HUDEP-2 (cell line): Measurements from ENCODE around the gene C2CD4A.

Source experiments
- DNase-seq, 76 experiments: peaks; one replicate each; lab custom pipeline; 2025; ENCODE audit not compliant: unreplicated experiment in 76 of 76; lab: John Stamatoyannopoulos, UW

Gene C2CD4A

GRCh38 chr15:62094388-62094787, 27.6 kb downstream of the C2CD4A start:
- peak in 73 of 76 experiments; percentile 15 to 90 (median 70) for DNase-seq

DNA sequence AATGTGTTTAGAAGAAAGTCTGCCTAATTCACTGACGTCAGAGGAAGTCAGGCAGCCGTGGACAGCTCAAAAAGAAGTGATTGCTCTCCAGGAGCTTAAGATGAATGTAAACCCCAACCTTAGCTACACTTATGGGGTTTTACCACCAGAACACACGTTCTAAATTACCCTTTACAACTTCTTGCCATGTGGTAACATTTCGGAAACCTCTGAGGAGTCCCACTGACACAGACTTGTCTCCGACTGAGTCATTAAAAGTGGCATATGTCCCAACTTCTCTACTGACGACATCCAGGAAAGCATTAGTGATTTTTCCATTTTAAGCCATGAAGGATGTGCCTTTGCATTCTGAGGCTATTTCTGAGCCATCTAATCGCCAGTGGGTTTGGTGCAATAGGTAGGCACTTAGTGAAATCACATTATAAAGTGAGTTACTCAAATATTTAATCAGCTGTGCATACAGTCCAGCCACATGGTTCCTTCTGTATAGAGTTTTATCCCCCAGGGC, 32.4 kb downstream of the C2CD4A start:
- no peak for DNase-seq

- no peak for DNase-seq
Measured at GRCh38 chr15:62103431-62103830, 36.7 kb downstream of the C2CD4A start.

DNA sequence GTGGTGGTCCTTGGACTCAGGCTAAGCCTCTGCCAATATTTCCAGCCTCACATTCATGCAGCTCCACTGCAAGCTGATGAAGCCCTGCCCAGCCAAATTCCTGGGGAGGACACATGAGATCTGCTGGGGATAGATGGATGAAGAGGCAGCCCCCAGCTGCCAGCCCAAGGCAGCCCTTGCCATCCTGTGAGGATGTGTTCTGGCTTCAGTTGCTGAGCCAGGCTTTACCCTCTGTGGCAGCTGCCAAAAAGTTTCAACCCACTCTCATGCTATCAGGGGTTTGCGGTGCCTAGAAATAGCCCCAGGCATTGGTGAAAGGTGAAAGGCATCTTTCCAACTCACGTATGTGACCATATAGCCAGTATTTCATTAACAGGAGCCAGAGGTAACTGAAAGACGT, 37.6 kb downstream of the C2CD4A start:
- DNase-seq, result no peak

DNA sequence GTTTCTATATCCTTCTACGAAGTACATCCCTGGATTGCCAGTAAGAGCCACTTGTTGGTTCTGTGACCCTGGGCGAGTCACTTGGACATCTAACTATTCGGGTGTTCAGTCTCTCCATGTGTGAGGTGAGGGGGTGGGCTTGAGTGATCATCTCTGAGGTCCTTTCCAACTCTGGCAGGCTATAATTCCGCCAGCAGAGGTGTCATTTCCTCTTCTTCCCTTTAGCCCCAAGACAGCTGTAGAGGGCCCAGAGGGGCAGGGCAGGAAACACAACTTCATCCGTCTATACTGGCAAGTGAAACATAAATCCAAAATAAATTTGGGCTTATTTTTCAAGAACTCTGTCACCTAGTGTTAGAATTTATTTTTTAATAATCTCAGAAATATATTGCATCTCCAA, 38.1 kb downstream of the C2CD4A start:
- DNase-seq, result no peak

DNA sequence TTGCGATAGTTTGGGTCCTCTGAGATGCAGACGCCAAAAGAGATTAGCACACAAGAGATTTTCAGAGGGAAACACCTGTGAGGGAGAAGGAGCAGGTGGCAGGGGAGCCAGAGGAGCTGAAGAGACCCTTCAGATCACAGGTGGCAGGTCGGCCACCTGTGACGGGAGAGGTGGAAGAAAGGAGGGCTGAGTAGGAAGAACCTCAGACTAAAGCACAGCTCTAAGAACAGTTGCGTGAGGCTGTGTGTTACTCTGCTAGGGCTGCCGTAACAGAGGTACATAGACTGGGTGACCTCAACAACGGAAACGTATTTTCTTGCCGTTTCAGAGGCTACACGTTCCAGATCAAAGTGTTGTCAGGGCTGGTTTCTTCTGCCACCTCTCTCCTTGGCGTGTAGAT, 38.5 kb downstream of the C2CD4A start:
- DNase-seq, result no peak

- DNase-seq, result no peak
Measured at GRCh38 chr15:62106096-62106495, 39.3 kb downstream of the C2CD4A start.

DNA sequence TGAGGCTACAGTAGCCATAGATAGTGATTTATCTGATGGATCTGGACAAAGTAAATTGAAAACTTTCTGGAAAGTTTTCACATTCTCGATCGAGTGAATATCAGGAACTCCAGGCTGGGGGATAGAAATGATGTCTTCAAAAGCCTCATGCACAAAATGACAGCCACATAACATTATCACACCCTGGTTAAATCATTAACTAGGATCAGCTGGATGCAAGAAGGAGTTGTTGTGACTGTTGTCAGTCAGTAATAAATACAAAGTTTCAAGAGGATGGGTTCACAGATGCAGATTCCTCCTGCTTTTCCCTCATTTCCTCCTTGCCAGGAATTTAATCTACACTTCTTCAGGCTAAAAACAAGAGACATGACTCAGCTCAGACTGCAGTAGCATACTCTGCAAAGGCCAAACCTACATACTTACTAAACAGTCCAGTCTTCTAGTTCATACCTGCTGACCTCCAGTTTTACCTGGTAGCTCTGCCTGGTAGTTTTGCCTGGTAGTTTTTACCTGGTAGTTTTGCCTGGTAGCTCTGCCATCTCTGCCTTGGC, 40.9 kb downstream of the C2CD4A start:
- DNase-seq, result no peak

DNA sequence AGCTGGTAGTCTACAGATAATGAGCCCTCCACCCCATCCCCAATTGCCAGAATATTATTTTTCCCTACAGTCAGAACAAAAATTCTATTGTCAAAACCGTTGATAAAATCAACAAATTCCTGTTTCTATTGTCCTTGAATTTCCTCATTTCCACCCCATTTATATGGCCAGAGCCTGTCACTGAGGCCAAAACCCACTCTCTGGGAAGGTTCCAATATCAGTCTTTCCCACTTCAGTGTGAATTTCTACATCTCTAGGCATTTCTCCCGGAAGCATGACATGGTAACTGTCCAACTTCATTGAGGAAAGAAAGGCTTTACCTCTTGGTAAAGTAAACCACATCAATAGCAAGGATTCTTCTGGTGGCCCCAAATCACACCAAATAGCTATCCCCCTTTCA, 41.6 kb downstream of the C2CD4A start:
- DNase-seq, result no peak

DNA sequence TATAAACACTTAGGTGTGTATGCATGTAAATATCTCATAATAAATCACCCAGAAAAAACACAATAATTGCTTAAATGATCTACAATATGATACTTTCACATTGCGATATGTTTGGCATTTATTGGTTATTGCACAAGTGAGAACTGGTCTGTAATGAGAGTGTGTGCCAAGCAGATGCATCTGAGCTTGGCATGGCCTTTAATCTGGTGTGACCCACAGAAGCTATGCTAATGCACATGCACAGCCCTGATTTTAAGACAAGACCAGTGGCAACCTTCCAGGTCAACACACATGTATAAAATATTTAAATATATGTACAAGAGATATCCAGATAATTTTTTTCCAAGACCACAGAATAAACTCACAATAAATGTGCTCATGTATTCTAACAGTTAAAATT, 42.7 kb downstream of the C2CD4A start:
- no peak for DNase-seq

- DNase-seq, result no peak
Measured at GRCh38 chr15:62109982-62110851, 43.4 kb downstream of the C2CD4A start.

DNA sequence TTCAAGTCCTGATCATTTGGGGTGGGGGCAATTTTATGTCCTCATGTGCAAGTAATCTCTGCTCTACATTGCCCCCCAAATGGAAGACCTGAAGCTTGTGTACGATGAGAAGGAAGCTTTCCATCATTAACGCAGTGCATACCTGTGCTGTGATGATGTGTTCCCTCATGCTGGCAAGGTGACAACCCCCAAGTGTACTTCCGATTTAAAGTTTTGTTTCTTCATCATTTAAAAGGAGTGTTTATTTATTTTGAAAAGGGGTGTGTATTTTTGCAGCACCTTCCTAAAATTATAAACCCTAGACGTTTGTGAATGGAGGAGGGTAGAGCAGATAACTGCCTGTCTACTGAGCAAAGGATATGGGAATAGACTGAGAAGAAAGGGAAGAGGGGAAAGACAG, 45.3 kb downstream of the C2CD4A start:
- DNase-seq, result no peak

- no peak for DNase-seq
Measured at GRCh38 chr15:62112616-62113593, 46.1 kb downstream of the C2CD4A start.

DNA sequence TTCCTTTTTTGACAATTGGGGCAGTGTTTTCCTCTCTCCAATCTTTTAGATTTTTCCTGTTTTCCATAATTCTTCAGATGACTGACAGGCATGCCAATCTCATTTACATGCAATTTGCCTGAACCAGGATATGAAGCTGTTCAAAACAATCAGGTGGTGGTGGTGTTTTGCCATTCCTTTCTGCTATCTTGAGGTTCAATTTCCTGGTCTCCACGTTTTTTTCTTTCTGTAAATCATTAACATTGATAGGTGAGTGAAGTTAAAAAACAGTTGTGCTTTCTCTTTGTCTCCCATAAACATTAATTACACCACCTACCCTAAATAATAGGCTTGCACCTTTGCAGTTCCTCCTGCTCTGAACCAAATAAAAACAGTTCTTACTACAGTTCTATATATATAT, 49.1 kb downstream of the C2CD4A start:
- DNase-seq, result no peak

GRCh38 chr15:62118520-62119226, 51.9 kb downstream of the C2CD4A start:
- no peak for DNase-seq

- DNase-seq, result no peak
Measured at GRCh38 chr15:62119227-62119864, 52.6 kb downstream of the C2CD4A start.

DNA sequence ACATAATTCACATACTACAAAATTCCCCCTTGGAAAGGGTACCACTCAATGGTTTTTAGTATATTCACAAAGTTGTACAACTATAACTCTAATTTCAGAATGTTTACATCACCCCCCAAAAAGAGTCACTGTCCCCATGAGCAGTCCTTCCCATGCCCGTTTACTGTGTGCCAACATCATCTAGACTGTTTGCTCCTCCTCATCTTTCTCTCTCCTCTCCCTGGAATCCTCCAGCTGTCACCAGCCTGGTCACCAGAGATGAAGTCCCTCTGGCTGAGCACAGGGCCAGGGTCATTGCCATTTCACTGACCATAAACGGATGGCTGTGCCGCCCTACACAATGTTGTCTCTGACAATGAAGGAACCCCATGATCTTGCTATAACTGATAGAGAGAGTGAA, 53.1 kb downstream of the C2CD4A start:
- DNase-seq, result no peak
